Subcutaneous adipose tissue (tissue), 4 donors: Measurements from ENCODE around the gene NBR1. TPM values are rescaled to one million over a fixed set of nuclear protein-coding genes. Genes with fewer than 3 reads are reported as not detected.

Source experiments
- total RNA-seq, 4 donors: library from RNA; depleted of rRNA; stranded (reverse); fragments of >200 nt; gene quantifications; one replicate each; pipeline ENCODE4 v1.1.0, GENCODE V29; 2016
- TF ChIP-seq, protein P1 (sequence below): fragments of 450-650 bp; IDR thresholded peaks from one replicate; pipeline ENCODE4 v1.5.1; 2016; ENCODE audit warnings: low read depth, mild to moderate bottlenecking, control low read depth, antibody characterized with exemption, moderate library complexity

Gene NBR1, protein sequence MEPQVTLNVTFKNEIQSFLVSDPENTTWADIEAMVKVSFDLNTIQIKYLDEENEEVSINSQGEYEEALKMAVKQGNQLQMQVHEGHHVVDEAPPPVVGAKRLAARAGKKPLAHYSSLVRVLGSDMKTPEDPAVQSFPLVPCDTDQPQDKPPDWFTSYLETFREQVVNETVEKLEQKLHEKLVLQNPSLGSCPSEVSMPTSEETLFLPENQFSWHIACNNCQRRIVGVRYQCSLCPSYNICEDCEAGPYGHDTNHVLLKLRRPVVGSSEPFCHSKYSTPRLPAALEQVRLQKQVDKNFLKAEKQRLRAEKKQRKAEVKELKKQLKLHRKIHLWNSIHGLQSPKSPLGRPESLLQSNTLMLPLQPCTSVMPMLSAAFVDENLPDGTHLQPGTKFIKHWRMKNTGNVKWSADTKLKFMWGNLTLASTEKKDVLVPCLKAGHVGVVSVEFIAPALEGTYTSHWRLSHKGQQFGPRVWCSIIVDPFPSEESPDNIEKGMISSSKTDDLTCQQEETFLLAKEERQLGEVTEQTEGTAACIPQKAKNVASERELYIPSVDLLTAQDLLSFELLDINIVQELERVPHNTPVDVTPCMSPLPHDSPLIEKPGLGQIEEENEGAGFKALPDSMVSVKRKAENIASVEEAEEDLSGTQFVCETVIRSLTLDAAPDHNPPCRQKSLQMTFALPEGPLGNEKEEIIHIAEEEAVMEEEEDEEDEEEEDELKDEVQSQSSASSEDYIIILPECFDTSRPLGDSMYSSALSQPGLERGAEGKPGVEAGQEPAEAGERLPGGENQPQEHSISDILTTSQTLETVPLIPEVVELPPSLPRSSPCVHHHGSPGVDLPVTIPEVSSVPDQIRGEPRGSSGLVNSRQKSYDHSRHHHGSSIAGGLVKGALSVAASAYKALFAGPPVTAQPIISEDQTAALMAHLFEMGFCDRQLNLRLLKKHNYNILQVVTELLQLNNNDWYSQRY
- total RNA-seq, result 10 to 100 TPM; 66.4 to 92.0 (median 86.2) TPM

DNA sequence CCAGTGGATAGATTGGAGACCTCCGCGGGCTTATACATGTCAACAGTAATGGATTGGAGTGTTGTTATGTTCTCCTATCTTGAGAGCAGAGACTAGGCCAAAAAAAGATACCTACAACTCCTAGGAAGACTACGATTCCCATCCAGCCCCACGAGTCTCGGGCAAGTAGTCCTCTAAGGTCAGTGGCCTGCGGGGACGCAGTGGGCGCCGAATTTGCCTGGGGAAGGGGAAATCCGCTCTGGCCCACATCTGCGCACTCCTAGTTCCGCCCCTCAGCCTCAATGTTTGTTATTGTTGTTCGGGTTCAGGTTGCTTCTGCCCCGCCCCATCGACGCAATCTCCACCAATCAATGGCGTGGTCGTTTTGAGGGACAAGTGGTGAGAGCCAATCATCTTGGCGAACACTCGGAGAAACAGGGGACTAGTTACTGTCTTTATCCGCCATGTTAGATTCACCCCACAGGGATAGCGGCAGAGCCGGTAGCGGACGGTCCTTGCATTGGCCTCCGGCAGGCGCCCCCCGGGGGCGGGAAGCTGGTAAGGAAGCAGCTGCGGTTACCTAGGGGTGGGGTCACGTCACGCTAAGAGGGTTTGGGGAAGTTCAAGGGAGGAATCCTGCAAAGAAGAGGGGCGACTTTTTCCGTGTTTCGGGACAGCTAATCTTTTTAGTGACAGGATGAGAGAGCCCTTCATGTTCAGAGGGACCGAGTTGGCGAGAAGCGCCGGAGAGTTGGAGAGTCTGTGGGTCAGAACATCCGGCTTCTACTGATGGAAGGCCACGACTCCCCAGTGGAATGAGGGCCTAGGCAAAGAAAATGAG, at the start of gene NBR1:
Gene NBR1 (plus strand): TSS at position 449 of the 820 bp plus-strand sequence. CDS start 4,586 bp downstream, outside the sequence.
- TF ChIP-seq, protein P1, sequence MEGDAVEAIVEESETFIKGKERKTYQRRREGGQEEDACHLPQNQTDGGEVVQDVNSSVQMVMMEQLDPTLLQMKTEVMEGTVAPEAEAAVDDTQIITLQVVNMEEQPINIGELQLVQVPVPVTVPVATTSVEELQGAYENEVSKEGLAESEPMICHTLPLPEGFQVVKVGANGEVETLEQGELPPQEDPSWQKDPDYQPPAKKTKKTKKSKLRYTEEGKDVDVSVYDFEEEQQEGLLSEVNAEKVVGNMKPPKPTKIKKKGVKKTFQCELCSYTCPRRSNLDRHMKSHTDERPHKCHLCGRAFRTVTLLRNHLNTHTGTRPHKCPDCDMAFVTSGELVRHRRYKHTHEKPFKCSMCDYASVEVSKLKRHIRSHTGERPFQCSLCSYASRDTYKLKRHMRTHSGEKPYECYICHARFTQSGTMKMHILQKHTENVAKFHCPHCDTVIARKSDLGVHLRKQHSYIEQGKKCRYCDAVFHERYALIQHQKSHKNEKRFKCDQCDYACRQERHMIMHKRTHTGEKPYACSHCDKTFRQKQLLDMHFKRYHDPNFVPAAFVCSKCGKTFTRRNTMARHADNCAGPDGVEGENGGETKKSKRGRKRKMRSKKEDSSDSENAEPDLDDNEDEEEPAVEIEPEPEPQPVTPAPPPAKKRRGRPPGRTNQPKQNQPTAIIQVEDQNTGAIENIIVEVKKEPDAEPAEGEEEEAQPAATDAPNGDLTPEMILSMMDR, result no peak

DNA sequence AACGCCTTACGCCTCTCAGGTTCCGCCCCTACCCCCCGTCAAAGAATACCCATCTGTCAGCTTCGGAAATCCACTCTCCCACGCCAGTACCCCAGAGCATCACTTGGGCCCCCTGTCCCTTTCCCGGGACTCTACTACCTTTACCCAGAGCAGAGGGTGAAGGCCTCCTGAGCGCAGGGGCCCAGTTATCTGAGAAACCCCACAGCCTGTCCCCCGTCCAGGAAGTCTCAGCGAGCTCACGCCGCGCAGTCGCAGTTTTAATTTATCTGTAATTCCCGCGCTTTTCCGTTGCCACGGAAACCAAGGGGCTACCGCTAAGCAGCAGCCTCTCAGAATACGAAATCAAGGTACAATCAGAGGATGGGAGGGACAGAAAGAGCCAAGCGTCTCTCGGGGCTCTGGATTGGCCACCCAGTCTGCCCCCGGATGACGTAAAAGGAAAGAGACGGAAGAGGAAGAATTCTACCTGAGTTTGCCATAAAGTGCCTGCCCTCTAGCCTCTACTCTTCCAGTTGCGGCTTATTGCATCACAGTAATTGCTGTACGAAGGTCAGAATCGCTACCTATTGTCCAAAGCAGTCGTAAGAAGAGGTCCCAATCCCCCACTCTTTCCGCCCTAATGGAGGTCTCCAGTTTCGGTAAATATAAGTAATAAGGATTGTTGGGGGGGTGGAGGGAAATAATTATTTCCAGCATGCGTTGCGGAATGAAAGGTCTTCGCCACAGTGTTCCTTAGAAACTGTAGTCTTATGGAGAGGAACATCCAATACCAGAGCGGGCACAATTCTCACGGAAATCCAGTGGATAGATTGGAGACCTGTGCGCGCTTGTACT, 45.7 kb upstream of the NBR1 start, which contains the start of gene BRCA1:
Gene BRCA1 (minus strand): TSS at position 232 of the 834 bp plus-strand sequence. CDS start 1,268 bp downstream, outside the sequence.
- TF ChIP-seq, protein P1, result no peak

DNA sequence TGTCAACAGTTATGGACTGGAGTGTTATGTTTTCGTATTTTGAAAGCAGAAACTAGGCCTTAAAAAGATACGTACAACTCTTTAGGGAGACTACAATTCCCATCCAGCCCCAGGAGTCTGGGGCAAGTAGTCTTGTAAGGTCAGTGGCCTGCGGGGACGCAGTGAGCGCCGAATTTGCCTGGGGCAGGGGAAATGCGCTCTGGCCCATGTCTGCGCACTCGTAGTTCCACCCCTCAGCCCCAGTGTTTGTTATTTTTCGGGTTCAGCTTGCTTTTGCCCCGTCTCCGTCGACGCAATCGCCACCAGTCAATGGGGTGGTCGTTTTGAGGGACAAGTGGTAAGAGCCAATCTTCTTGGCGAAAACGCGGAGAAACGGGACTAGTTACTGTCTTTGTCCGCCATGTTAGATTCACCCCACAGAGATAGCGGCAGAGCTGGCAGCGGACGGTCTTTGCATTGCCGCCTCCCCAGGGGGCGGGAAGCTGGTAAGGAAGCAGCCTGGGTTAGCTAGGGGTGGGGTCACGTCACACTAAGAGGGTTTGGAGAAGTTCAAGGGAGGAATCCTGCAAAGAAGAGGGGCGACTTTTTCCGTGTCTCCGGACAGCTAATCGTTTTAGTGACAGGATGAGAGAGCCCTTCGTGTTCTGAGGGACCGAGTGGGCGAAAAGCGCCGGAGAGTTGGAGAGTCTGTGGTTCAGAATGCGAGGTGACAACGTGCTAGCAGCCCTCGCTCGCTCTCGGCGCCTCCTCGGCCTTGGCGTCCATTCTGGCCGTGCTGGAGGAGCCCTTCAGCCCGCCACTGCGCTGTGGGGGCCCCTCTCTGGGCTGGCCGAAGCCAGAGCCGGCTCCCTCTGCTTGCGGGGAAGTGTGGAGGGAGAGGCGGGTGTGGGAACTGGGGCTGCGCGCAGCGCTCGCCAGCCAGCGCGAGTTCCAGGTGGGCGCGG, 44.8 kb upstream of the NBR1 start:
- TF ChIP-seq, protein P1, result no peak

DNA sequence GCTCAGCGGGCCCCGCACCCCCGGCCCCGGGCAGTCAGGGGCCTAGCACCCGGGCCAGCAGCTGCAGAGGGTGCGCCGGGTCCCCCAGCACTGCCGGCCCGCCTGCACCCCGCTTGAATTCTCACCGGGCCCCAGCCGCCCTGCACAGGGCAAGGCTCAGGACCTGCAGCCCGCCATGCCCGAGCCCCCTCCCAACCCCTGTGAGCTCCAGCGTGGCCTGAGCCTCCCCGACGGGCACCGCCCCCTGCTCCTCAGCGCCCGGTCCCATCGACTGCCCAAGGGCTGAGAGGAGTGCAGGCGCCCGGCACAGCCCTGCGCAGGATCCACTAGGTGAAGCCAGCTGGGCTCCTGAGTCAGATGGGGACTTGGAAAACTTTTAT, 44.1 kb upstream of the NBR1 start:
- TF ChIP-seq, protein P1, result no peak

DNA sequence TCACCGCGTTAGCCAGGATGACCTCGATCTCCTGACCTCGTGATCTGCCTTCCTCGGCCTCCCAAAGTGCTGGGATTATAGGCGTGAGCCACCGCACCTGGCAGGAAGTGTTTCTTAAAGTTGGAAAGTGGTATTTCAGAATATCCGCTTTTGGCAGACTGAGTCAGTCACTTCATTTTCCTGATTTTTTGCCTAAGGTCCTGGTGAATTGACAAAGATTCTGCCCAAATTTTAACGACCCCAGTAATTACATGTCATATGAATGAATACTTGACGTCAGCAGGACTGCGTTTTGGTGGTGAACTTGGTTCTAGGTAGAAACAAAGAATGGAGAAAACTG, 41.4 kb upstream of the NBR1 start:
- TF ChIP-seq, protein P1, result no peak
